OCI-LY7 (cell line): ENCODE data around the gene NXF1.
"Not testable (repeated sequence)": the region's sequence is repeated elsewhere in the genome, so short reads cannot be mapped to it uniquely, and the experiment has no call there.

Source experiments
- EZH2phosphoT487 ChIP-seq: fragments of 200-600 bp; sonication (generic); IDR thresholded peaks from 2 replicates; pipeline ENCODE4 v1.6.1; 2018; ENCODE audit warnings: low read depth, borderline replicate concordance, mild to moderate bottlenecking, mixed run types, antibody characterized with exemption, low read length, moderate library complexity, mixed read lengths
- TF ChIP-seq, protein P1 (sequence below): fragments of 200-600 bp; sonication (generic); conservative IDR thresholded peaks from 2 replicates; pipeline ENCODE4 v1.5.1; 2014; ENCODE audit warnings: mild to moderate bottlenecking, antibody characterized with exemption, low read length, moderate library complexity, mixed read lengths

DNA sequence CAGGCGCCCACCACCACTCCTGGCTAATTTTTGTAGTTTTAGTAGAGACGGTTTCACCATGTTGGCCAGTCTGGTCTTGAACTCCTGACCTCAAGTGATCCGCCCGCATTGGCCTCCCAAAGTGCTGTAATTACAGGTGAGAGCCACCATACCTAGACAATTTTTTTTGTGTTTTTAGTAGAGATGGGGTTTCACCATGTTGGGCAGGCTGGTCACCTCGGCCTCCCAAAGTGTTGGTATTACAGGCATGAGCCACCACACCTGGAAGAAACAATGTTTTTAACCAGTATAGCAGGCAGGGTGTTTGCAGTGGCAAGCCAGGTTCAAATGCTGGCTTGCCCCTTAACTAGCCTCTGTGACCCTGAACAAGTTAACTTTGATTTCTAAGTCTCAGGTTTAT, 55.3 kb downstream of the NXF1 start:
- TF ChIP-seq, protein P1, sequence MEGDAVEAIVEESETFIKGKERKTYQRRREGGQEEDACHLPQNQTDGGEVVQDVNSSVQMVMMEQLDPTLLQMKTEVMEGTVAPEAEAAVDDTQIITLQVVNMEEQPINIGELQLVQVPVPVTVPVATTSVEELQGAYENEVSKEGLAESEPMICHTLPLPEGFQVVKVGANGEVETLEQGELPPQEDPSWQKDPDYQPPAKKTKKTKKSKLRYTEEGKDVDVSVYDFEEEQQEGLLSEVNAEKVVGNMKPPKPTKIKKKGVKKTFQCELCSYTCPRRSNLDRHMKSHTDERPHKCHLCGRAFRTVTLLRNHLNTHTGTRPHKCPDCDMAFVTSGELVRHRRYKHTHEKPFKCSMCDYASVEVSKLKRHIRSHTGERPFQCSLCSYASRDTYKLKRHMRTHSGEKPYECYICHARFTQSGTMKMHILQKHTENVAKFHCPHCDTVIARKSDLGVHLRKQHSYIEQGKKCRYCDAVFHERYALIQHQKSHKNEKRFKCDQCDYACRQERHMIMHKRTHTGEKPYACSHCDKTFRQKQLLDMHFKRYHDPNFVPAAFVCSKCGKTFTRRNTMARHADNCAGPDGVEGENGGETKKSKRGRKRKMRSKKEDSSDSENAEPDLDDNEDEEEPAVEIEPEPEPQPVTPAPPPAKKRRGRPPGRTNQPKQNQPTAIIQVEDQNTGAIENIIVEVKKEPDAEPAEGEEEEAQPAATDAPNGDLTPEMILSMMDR = not testable (repeated sequence)
- TF ChIP-seq EZH2phosphoT487 = not testable (repeated sequence)
